DND-41 (cell line): ENCODE results near the gene PES1.

Source experiments
- EZH2 ChIP-seq: IDR thresholded peaks from 3 replicates; pipeline ENCODE4 v1.6.1; 2012; ENCODE audit warnings: borderline replicate concordance, low read depth, mild to moderate bottlenecking, moderate library complexity, low read length, inconsistent platforms; ENCODE audit not compliant: severe bottlenecking
- TF ChIP-seq, protein P1 (sequence below): IDR thresholded peaks from 2 replicates; pipeline ENCODE4 v1.5.1; 2012; ENCODE audit warnings: borderline replicate concordance, low read length, moderate library complexity, mild to moderate bottlenecking; ENCODE audit not compliant: poor library complexity, severe bottlenecking; ENCODE audit errors: extremely low read depth

DNA sequence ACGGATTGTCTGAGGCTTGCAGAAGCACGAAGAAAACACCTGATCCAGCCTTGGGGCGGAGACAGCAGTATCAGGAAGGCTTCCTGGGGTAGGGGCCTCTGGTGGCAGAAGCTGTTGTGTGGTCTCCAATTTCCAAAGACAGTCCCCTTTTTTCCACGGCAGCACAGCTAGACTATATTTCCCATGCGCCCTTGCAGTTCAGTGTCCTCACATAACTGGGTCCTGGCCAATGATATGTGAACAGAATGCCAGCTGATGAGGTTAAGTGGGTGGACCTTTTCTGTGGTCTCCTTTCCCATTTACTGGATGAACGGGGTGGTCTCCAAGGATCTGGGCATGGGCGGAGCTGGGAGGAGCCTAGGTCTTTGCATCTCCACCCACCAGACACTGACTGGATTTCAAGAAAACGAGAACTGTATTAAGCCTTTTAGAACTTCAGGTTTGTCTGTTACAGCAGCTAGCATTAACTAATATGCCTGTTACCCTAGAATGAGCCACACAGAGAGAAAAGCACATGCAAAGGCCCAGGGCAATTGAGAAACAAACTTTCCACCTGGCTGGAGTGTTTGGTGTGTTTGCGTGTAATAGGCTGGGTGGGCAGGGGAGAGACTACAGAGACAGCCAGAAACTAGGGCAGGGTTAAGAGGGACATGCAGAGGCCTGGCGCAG lies 23.4 kb downstream of the PES1 start:
- TF ChIP-seq, protein P1, sequence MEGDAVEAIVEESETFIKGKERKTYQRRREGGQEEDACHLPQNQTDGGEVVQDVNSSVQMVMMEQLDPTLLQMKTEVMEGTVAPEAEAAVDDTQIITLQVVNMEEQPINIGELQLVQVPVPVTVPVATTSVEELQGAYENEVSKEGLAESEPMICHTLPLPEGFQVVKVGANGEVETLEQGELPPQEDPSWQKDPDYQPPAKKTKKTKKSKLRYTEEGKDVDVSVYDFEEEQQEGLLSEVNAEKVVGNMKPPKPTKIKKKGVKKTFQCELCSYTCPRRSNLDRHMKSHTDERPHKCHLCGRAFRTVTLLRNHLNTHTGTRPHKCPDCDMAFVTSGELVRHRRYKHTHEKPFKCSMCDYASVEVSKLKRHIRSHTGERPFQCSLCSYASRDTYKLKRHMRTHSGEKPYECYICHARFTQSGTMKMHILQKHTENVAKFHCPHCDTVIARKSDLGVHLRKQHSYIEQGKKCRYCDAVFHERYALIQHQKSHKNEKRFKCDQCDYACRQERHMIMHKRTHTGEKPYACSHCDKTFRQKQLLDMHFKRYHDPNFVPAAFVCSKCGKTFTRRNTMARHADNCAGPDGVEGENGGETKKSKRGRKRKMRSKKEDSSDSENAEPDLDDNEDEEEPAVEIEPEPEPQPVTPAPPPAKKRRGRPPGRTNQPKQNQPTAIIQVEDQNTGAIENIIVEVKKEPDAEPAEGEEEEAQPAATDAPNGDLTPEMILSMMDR = no peak
- TF ChIP-seq EZH2 = no peak
